Caki2 (cell line): ENCODE data around the gene EPHB2. TPM values are rescaled to one million over a fixed set of nuclear protein-coding genes. Genes with fewer than 3 reads are reported as not detected.

Source experiments
- DNase-seq: peaks from one replicate; pipeline ENCODE4 v3.0.0-alpha.2; 2015; ENCODE audit warnings: low read depth
- in situ Hi-C: cut with HindIII; loops from 2 replicates; pipeline ENCODE4 v1.10.0; 2016; ENCODE audit warnings: low sequenced_read_pairs, low pct_unique_long_range_greater_than_20kb, mixed read lengths
- total RNA-seq: library from RNA; depleted of rRNA; stranded (reverse); fragments of >200 nt; shearing (Covaris generic); gene quantifications from 2 replicates; pipeline ENCODE4 v1.2.3, GENCODE V29; 2014; ENCODE audit warnings: low replicate concordance

Gene EPHB2
- total RNA-seq, 1 experiment from 2014 or later: 14.5 TPM

DNA sequence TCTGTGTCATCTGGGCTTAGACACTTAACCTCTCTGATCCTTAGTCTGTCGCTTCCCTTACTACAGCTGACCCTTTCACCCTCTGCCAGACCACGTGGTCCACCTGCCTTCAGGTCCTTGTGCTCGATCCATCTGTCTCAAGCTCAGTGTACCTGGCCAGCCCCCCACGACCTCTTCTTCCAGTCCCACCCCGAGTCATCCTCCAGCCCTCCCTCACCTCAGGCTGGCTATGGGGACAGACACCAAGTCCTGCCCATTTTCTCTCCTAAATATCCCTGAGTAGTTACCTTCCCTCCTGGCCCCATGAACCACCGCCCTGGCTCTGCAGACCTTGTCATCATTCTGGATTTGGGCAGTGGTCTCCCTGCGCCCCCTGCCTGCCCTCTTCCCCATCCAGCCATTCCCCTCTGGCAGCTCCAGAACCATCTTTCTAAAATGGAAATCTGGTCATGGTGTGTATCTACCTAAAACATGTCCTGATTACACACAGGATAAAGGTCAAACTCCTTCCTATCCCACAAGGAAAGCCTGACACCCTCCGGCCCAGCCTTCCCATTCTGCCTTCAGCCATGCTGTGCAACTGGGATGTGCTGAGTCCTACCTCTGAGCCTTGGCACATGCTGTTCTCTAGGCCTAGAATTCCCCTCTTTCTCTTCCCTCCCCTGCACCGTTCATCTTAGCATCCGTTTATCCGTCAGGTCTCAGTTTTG, 107.6 kb downstream of the EPHB2 start:
- no peak for DNase-seq
- in situ Hi-C loops: no loop called here

- in situ Hi-C loops: no loop called here
Observed at GRCh38 chr1:22819361-22819760, 108.7 kb downstream of the EPHB2 start.

GRCh38 chr1:22821027-22821426, 110.4 kb downstream of the EPHB2 start:
- in situ Hi-C loops: no loop called here
- DNase-seq: no peak

More at GRCh38 chr1:22819361-22819760, 108.7 kb downstream of the EPHB2 start:
- no peak for DNase-seq

DNA sequence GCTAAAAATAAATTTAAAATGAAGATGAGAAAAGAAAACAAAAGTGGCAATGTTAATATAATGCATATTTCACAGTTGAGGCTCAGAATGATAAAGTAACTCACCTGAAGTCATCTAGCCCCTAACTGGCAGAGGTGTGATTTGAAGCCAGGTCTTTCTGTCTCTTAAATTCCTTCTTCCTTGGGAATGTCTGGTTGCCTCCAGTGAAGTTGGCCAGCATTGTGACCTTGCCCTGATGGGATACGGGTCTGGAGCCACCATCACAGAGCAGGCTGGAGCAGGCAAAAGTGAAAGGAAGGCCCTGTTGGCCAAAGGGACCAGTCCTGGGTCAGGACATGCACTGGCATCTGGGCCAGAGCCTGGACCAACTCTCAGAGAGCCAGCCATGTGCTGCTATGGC, 111.7 kb downstream of the EPHB2 start:
- DNase-seq: no peak
- in situ Hi-C loops: no loop called here

DNA sequence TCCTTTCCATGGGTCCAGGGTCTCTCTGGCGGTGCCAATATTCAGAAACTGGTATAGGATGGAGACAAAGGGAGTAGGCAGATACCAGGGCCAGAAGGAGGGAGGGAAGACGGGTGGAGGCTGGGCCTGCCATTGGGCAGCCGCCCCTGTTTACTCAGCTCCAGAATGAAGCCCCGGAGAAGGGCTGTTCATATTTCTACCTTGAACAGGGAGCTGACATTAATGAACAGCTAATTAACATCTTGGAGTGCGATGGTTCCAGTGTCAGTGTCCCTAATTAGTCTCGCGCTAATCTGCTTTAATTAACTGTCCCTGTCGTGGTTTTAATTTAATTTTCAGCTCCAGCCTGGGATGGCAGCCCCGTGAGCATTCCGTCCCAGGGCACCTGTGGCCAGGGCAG, 113.8 kb downstream of the EPHB2 start:
- in situ Hi-C loops: no loop called here
- DNase-seq: no peak

DNA sequence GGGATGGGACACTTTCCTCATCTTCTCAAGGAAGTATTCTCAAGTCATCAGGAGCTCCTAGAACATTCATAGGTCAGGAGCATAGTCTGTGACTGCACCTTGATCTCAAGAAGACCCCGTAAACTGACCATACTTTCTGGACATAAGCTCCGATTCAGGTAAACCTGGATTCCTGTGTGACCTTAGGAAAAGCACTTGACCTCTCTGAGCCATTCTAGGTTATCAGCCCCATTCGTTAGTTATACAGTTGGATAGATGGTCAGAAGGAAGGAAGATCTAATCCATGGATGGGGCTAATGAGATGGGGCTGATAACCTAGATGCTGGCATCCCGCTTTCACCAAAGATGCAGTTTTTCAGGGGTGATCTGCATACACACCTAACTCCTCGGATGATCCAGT, 114.3 kb downstream of the EPHB2 start:
- DNase-seq: no peak
- in situ Hi-C loops: no loop called here

DNA sequence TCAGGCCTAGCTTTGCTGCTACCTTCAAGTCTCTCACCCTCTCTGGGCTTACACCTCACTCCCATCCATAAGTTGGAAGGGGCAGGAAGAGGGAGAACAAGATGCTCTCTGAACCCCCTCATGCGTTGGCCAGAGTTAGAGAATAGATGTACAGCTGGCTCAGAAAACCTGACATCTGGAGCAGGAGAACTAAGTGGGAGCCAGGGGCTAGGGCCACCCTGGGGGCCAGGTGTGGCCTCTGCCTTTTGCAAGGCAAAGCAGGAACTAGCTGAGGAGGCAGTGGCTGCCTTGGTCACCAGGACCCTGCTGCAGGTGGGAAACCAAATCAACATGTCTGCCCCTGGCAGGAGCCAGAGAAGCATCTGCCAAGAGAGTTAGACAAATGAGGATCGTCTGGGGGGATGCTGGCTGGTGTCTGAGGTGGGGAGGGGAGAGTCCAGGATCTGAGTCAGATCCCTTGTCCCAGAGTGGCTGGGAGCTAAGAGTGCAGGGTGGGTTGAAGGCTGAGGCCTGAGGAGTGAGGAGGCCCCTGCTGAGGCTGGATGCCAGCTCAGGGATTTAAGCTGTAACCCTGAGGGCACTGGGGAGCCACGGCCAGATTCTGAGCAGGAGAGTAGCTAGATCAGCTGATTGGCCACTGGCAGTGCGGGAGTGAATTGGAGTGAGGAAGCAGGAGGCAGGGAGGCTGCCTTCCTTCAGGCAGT, 115.0 kb downstream of the EPHB2 start:
- no peak for DNase-seq
- in situ Hi-C loops: no loop called here

DNA sequence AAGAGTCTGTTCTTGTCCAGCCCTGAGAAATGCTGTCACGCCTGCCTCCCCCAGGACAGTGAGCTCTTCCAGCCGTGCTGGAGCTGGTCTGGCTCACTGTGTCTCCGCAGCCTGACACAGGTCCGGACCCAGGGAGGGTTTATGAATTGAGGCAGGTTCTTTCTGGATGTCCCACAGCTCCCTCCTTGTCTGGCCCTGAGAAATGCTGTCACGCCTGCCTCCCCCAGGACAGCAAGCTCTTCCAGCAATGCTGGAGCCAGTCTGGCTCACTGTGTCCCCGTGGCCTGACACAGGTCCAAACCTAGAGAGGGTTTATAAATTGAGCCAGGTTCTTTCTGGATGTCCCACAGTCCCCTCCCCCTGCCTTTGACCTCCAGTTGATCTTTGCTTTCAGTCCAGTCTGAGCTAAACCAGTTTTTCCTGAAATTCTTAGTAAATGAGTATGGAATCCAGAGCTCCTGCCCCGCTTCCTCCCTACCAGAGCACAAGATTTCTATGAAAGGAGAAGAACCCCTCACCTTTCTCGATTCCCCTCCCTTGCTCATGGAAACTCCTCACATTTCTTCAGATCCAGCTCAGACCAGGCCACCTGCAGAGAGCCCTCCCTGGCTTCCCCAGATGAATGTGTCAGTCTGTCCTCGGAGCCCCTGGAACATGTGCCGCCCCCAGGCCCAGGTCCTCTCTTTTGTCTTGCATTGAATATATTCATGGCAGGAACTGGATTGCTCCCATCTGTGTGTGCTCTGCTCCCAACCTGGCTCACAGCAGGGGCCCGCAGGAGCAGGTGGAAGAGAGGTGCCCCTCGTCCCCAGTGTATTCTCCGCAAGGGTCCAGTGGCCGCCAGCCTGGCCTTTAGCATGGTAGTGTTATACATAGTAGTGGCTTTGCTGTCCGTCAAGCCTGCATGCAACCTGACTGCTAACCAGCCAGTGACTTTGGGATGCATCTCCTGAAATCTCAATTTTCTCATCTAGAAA, 116.3 kb downstream of the EPHB2 start:
- DNase-seq: no peak
- in situ Hi-C loops: no loop called here

DNA sequence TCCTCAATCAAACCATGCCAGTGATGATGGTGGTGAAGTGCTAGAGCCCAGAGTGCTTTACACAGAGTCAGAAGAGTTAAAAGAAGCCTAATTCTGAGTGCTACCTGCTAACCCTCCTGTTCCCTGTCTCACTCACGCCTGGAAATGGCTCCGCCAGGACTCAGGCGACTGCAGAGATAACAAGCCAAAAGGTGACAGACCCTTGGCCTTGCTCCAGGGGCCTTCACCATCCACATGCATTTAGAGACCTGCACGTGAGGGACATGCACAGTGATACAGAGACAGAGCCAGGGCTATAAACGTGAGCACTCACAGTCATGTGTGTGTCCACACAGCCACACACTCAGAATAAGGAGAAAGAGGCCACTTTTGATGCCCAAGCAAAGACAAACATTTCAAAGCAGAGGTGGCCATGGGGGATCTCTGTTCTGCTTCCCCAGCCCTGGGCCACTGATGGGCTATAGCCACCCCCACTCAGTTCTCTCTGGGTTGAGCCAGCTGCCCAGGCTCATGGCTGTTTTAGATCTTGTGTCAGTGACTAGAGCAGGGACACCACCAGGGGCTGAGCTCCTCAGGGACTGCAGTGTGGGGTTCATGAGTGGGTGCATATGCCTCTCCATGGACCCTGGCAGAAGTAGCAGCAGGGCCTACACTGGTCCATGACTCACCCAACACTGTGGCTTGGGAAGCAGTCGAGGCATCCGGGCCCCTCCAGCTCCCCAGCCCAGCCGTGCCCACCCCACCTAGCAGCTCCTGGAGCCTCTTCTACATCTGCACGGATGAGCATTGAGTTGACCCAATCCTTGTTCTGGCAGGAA, 117.2 kb downstream of the EPHB2 start:
- DNase-seq: no peak
- in situ Hi-C loops: no loop called here

- in situ Hi-C loops: no loop called here
- peak; percentile 27 for DNase-seq
Observed at GRCh38 chr1:22828484-22829308, 118.1 kb downstream of the EPHB2 start.

DNA sequence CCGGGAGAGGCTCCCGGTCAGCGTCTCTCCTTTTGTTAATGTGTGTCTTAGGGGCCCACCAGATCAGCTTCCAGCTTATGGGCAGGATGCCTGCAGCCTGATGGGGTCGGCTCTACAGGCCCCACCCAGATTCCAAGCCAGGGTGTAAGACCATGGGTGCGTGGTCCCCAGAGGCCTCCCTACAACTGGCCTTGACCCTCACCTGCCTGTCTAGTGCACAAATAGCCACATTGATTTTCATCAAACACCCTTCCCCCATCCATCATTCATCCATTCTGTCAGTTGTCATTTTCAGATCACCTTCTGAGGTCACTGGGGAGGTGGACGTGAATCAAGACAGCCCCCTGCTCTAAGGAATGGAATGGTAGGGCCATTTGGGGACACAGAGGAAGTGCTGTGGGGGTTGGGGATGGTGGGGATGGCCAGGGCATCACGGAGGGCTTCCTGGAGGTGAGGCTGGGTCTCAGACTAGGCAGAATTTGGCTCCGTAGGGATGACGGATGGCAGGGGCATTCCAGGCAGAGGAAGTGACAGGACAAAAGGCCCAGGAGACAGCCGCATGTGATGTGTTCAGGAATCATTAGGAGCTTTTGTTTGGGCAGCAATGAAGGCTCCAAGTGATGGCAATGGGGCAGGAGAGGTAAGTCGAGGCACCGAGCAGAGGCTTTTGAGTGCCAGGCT, 118.8 kb downstream of the EPHB2 start:
- in situ Hi-C loops: no loop called here
- no peak for DNase-seq

GRCh38 chr1:22830041-22830566, 119.5 kb downstream of the EPHB2 start:
- in situ Hi-C loops: no loop called here
- no peak for DNase-seq

DNA sequence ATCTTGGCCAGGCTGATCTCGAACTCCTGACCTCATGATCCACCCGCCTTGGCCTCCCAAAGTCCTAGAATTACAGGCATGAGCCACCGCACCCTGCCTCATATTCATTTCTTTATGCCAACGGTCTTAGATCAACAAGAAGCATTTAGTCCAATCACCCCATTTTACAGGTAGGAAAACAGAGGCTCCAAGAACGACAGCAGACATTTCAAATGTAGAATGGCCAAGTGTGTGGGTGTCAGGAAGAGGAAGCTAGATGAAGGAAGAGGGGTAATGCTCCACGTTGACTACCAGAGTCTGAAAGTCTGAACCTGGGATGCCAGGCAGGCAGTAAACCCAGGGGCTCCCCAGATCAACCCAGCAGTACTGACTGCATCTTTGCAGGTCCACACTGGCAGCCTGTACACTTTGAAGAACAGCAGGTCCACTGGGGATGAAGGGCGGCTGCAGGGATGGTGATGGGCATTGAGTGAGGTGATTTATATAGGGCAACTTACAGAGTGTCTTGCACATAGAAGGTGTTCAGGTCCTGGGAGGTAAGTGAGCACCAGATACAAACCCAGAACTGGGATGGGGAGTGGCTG, 120.2 kb downstream of the EPHB2 start:
- in situ Hi-C loops: no loop called here
- DNase-seq: no peak

- DNase-seq: peak; percentile 84
Observed at GRCh38 chr1:22831729-22832413, 121.2 kb downstream of the EPHB2 start.

DNA sequence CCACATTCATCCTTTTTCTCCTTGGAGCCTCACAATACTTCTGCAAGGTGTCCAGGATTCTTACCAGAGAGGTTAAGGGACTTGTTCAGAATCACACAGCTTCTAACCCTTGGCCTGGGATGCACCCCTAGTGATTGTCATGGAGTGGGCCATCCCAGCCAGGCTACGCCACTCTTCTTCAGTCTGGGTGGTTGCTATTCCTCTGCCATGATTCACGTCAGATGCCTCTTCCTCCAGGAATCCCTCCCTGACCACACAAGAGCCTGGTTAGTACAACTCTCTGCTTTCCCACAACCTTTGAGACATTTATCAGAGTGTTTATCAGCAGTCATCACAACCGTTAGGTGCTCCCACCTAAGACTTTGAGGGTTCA, 121.8 kb downstream of the EPHB2 start:
- in situ Hi-C loops: no loop called here
- DNase-seq: no peak

More at GRCh38 chr1:22831729-22832413, 121.2 kb downstream of the EPHB2 start:
- in situ Hi-C loops: no loop called here

DNA sequence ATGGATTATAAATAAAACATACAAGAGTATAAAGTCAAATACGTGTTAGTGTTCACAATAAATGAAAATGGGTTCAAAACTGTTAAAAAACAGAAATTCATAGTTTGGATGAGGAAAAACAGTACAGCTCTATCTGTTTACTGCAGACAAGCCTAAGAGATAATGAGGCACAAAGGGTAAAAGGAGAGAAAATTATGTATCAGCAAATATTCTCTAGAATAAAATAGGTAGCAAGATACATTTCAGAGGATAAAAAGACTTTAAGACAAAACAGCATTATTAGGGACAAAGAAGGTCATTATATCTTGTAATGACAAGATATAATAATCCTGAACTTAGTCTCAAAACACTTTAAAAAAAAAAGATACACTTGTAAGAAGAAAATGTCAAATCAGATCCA, 123.1 kb downstream of the EPHB2 start:
- no peak for DNase-seq
- in situ Hi-C loops: no loop called here
